ENCODE results near the gene RUSC2.
"Not testable (repeated sequence)": the region's sequence is repeated elsewhere in the genome, so short reads cannot be mapped to it uniquely, and the experiment has no call there.

RUSC2 gene

GRCh38 chr9:35523556-35523955 lies 33.6 kb downstream of the RUSC2 start:
- not testable (repeated sequence) for DNase-seq (ENCODE audit: low read depth)

- DNase-seq (ENCODE audit: low read depth), result no peak
Measured at GRCh38 chr9:35526087-35526801, 36.3 kb downstream of the RUSC2 start.

GRCh38 chr9:35529161-35529823 lies 39.4 kb downstream of the RUSC2 start:
- no peak for DNase-seq (ENCODE audit: low read depth)

DNA sequence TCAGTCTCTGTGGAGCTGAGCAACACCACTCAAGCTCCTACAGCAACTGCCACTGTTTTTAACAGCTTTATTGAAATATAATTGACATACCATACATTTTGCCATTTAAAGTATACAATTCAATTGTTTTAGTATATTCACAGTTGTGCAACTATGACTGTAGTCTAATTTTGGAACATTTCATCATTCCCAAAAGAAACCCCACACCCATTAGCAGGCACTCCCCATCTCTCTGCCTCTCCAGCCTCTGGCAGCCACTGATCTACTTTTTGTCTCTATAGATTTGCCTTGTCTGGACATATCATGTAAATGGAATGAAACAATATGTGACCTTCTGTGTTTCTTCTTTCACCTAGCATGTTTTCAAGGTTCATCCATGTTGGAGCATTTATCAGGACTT lies 43.5 kb downstream of the RUSC2 start:
- no peak for DNase-seq (ENCODE audit: low read depth)

DNA sequence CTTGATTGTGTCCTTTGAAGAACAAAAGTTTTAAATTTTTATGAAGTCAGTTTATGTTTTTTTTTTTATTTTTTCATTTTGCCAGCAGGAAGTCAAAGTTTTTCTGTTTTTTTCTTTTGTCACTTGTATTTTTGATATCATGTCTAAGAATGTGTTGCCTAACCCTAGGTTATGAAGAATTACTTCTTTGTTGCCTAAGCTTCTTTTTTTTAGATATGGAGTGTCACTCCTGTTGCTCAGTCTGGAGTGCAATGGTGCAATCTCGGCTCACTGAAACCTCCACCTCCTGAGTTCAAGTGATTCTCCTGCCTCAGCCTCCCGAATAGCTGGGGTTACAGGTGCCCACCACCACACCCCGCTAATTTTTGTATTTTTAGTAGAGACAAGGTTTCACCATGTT lies 45.0 kb downstream of the RUSC2 start:
- not testable (repeated sequence) for DNase-seq (ENCODE audit: low read depth)

DNA sequence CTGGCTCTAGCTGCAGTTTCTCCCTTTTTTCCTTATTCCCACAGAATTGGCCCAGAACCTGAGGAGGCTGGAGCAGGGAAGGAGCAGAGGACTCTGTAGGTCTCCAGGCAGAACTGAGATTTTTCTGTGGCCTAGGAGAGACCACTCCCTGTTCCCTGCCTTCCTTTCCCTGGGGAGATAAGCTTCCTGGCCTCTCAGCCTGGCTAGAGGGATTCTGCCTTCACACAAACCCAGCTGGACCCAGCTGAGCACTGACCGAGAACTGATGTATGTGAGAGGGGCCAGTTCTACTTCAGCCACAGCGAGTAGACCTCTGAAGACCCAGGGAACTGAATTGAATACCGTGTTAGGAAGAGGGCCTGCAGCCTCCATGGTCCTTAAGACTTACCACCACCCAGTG lies 48.0 kb downstream of the RUSC2 start:
- no peak for DNase-seq (ENCODE audit: low read depth)

DNA sequence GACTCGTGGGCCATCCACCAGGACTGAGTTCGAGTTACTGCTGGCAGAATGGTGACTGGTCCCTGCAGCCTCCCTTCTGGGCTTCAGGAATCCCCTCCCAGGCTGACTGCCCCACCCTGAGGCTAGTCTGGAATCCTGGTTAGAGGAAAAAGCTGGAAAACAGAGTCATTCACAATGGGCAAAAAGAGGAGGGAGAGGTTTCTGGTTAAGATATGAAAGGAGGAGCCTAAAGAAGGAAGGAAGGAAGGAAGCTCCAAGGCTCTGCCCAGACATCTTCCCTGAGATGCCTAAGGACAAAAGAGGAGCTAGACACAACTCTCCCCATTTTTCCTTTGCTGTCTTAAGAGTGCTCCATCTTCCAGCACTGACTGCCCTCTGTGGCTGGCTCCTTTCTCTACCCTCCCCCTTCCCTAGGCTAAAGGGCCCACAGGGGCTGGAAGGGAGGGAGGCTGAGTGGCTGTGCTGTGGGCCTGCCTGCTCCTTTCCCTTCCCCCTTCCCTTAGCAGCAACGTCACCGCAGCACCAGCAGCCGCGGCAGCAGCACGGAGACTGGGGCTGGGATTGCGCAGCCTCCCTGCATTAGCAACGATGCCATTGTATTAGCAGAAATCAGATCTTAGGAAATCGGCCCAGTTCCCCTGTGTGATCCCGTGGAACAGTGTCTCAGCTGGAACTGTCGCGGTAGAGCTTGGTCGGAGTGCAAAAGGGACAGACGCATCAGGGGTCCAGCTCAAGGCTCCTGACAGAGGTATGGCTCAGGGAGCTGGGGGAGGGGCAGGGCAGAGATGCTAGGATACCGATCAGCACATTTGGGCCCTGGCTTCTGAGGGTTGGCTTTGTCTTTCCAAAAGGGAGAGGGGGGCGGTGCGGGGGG lies 48.7 kb downstream of the RUSC2 start:
- peak; percentile 60 for DNase-seq (ENCODE audit: low read depth)
